Retina (tissue), 1 donor: Measurements from ENCODE around the gene SH3GL1.
"Not testable (repeated sequence)": the region's sequence is repeated elsewhere in the genome, so short reads cannot be mapped to it uniquely, and the experiment has no call there.

ENCODE experiments used
- DNase-seq: peaks from one replicate; pipeline ENCODE4 v3.0.0-alpha.2; 2016

The SH3GL1 gene

GRCh38 chr19:4362101-4362828 lies 38.1 kb downstream of the SH3GL1 start:
- no peak for DNase-seq

- DNase-seq: no peak
Measured at GRCh38 chr19:4361152-4362046, 38.9 kb downstream of the SH3GL1 start.

GRCh38 chr19:4360641-4361151 lies 39.7 kb downstream of the SH3GL1 start:
- no peak for DNase-seq

GRCh38 chr19:4360081-4360569 lies 40.2 kb downstream of the SH3GL1 start:
- DNase-seq: no peak

GRCh38 chr19:4359627-4360000 lies 40.7 kb downstream of the SH3GL1 start:
- no peak for DNase-seq

GRCh38 chr19:4358709-4359626 lies 41.4 kb downstream of the SH3GL1 start:
- no peak for DNase-seq

- DNase-seq: no peak
Measured at GRCh38 chr19:4357921-4358326, 42.4 kb downstream of the SH3GL1 start.

GRCh38 chr19:4357095-4357797 lies 43.1 kb downstream of the SH3GL1 start:
- DNase-seq: no peak

GRCh38 chr19:4354897-4355296 lies 45.5 kb downstream of the SH3GL1 start:
- DNase-seq: no peak

- DNase-seq: no peak
Measured at GRCh38 chr19:4354282-4354681, 46.1 kb downstream of the SH3GL1 start.

GRCh38 chr19:4352701-4353121 lies 47.6 kb downstream of the SH3GL1 start:
- DNase-seq: peak; percentile 65

GRCh38 chr19:4350726-4351125 lies 49.6 kb downstream of the SH3GL1 start:
- no peak for DNase-seq

- DNase-seq: no peak
Measured at GRCh38 chr19:4350111-4350510, 50.2 kb downstream of the SH3GL1 start.

GRCh38 chr19:4349225-4349624 lies 51.1 kb downstream of the SH3GL1 start:
- not testable (repeated sequence) for DNase-seq

GRCh38 chr19:4347521-4347920 lies 52.8 kb downstream of the SH3GL1 start:
- no peak for DNase-seq

- DNase-seq: no peak
Measured at GRCh38 chr19:4346020-4346383, 54.3 kb downstream of the SH3GL1 start.

GRCh38 chr19:4345342-4346019 lies 54.9 kb downstream of the SH3GL1 start:
- no peak for DNase-seq

- no peak for DNase-seq
Measured at GRCh38 chr19:4343370-4344307, 56.7 kb downstream of the SH3GL1 start, which contains the start of gene MPND. Gene MPND (plus strand): TSS chr19:4343562. CDS start chr19:4343594, 32 bp downstream.

GRCh38 chr19:4342615-4343369 lies 57.6 kb downstream of the SH3GL1 start:
- peak; percentile 96 for DNase-seq

GRCh38 chr19:4342314-4342614 lies 58.1 kb downstream of the SH3GL1 start:
- DNase-seq: no peak
